Loucy (cell line): ENCODE results near the gene AHI1.

Source experiments
- CTCF ChIP-seq: fragments of 200-600 bp; sonication (generic); conservative IDR thresholded peaks from 2 replicates; pipeline ENCODE4 v1.5.1; 2014; ENCODE audit warnings: mild to moderate bottlenecking, antibody characterized with exemption, low read length
- EZH2phosphoT487 ChIP-seq: fragments of 200-600 bp; IDR thresholded peaks from 2 replicates; pipeline ENCODE4 v1.6.1; 2018; ENCODE audit warnings: antibody characterized with exemption, mild to moderate bottlenecking, moderate library complexity, borderline replicate concordance

GRCh38 chr6:135493218-135493961 is 4.2 kb downstream of the AHI1 start:
- TF ChIP-seq CTCF: no peak
- no peak for TF ChIP-seq EZH2phosphoT487
